GM18951 (cell line): ENCODE measurements around the gene PLD1.

Experiments used
- POLR2A ChIP-seq: IDR thresholded peaks from 4 replicates; pipeline ENCODE4 v1.6.1; 2011; ENCODE audit warnings: mild to moderate bottlenecking; ENCODE audit not compliant: insufficient read length, insufficient read depth; ENCODE audit errors: extremely low read depth
- in situ Hi-C: fragments of 300-500 bp; cut with MboI; formaldehyde crosslinking; loops from one replicate; pipeline ENCODE4 v1.12.0; 2022; ENCODE audit warnings: low sequenced_read_pairs, mixed read lengths, inconsistent platforms; ENCODE audit not compliant: unreplicated experiment

The PLD1 gene

DNA sequence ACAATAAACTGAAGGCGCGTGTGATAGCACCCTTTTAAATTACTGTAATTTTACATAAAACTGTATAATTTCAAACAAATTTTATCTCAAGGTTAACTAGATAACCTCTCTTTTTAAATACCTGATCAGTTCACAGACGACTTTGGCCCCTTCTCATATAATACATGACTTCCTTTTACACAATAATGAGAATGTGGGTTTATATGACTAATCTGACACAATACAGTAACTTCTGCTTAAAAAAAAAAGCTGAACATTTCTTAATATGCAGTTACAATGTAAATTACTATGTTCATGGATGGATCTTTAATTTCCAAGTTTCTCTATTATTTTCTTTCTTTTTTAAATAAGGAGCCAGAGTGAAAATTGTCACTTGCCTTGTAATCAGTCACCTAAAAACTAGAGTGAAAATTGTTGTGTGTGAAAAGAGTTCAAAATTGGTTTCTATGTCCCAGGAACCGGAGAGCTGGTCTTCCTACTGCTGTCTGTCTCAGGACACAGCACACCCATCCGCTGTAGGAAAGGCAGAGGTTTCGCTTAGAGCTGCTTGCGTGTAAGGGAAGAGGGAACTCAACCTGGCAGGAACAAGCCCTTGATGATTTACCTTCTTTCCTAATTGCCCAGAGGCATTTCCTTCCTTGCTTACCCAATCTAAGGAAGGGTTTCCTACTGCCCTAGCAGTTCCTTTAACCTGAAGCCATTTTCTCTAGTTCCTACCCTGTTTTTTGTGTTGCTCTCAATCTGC lies 33.3 kb downstream of the PLD1 start:
- TF ChIP-seq POLR2A = no peak
- in situ Hi-C loops = loop anchor here (10.0 kb wide), 1 partner anchor 132 kb away; no protein-coding TSS in a partner anchor

- in situ Hi-C loops = loop anchor here (10.0 kb wide), 1 partner anchor 132 kb away; no protein-coding TSS in a partner anchor
- no peak for TF ChIP-seq POLR2A
Measured at GRCh38 chr3:171776411-171776810, 33.9 kb downstream of the PLD1 start.

DNA sequence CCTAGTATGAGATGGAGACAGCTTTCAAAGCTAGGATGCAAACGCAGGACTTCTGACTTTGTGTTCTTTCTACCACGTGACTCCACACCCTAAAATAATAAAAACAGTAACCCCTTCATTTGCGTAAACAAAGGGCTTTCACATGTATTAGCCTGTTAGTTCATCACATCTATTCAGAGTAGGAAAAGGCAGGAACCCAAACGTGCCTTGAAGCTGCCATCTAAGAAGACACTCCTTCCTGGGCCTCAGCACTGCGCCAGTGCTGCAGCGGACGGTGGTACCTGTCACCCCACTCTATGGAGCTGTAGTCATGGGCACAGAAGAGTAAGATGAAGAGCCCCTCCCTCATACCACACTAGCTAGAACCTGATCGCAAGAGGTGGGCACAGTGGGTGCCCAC lies 34.3 kb downstream of the PLD1 start:
- in situ Hi-C loops = loop anchor here (10.0 kb wide), 1 partner anchor 131 kb away; no protein-coding TSS in a partner anchor
- no peak for TF ChIP-seq POLR2A

DNA sequence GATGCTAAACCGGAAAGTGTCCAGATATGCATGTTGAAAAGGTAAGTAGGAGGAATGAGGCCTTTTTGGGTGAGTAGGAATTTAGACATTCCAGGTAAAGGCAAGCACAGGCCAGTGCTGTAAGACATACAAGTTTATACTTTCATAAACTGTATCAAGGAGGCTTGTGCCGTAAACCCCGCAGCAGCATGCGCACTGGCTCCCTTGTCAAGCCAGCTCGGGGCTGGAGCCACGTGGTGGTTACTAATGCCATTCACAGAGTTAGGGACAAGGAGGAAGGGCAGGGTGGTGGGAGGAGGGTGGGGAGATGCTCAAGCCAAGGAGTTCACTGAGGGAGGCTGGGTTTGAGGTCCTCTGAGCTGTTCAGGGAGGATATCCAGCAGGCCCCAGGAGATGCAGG lies 35.8 kb downstream of the PLD1 start:
- no peak for TF ChIP-seq POLR2A
- in situ Hi-C loops = loop anchor here (10.0 kb wide), 1 partner anchor 130 kb away; no protein-coding TSS in a partner anchor

DNA sequence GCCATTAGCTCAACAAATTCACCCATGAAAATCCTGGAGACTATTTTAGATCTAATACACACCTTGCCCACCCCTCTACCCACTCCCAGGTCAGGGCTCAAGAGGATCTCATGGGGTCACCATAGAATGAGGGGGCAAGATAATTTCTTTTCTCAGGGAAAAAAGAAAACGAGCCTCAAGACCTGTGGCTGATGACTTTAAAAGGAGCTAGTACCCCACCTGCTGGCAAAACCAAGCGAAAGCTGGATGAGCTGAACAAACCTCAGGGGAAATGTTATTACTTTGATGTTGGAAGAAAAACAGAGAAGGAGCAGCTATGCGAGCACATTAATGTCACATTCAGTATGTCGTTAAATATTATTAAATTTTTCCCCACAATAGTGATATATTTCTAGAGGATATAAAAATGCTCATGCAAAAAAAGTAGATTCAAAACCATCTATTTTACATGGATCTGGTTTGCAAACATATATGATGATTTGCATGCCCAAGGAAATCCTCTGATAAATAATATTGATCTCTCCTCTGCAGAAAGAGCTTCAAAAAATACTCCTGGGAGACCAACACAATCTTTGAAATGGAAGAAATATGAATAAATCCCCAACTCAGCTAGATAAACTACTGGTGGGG lies 37.7 kb downstream of the PLD1 start:
- TF ChIP-seq POLR2A = no peak
- in situ Hi-C loops = loop anchor here (10.0 kb wide), 1 partner anchor 128 kb away; no protein-coding TSS in a partner anchor

DNA sequence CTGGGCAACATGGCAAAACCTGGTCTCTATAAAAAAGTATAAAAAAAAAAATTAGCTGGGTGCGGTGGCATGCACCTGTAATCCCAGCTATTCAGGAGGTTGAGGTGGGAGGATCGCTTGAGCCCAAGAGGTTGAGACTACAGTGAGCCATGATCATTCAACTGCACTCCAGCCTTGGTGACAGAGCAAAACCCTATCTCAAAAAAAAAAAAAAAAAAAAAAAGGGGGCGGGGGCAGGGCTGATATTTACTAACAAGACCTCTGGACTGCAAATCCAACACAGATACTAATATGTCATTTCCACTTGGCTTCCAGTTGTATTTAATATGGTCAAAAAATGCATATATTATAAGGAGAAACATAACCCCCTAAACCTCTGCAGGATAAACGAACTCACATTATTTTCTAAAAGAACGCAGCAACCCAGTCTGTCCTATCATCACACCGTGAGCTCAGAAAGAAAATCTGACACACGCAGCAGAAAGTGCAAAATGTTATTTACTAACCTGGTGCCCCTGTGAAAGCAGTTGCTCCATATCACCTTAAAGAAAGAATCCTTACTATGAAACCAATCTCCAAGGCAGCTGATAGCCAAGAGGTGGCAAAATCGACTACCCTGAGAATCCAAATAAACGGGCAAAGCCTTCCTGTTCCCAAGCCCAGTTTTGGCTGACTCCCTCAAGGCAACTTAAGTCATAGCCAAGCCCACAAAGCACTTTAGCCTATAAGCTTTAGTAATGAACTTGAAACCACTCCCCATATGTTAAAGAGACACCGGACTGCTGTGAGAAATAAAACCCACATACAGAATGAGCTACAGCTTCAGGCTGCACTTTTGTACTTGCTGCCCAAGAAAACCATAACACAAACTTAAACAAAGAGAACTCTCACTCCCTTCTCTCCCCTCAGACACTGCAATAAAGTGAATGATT lies 39.3 kb downstream of the PLD1 start:
- in situ Hi-C loops = loop anchor here (10.0 kb wide), 1 partner anchor 126 kb away; no protein-coding TSS in a partner anchor
- no peak for TF ChIP-seq POLR2A

DNA sequence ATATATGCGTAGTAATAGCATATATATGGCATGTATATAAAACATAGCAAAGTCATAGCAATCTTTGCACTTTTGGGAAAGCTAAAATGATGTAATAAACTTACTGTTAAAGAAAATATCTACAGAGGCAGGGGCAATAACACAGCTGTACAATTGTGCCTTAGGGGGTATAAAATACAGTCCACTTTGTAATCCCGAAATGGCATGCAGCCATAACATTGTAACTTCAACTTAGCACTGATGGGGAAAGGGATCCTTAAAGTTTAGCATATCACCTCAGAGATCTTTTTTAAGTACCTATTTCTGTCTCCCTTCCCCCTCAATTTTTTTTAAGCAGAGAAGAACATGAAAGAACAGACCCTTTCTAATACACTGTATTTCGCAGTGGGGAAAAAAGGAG lies 40.8 kb downstream of the PLD1 start:
- in situ Hi-C loops = no loop called here
- TF ChIP-seq POLR2A = no peak

DNA sequence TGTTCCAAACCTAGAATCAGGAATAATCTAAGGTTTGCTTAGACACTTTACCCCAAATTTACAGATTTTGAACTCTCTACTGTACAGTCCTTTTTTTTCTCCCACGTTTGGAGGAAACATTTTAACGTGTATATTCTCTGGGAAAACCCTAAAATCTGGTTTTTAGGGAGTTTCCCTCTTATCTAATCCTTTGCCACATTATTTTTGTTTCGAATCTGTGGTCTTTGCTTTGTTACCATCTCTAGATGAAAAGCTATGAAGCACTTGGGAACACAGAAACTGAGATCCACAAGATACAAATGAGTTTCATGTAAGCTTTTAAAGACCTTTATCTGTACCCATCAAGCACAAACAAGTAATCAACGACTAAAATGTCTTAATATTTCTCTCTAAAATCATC lies 41.3 kb downstream of the PLD1 start:
- no peak for TF ChIP-seq POLR2A
- in situ Hi-C loops = no loop called here

DNA sequence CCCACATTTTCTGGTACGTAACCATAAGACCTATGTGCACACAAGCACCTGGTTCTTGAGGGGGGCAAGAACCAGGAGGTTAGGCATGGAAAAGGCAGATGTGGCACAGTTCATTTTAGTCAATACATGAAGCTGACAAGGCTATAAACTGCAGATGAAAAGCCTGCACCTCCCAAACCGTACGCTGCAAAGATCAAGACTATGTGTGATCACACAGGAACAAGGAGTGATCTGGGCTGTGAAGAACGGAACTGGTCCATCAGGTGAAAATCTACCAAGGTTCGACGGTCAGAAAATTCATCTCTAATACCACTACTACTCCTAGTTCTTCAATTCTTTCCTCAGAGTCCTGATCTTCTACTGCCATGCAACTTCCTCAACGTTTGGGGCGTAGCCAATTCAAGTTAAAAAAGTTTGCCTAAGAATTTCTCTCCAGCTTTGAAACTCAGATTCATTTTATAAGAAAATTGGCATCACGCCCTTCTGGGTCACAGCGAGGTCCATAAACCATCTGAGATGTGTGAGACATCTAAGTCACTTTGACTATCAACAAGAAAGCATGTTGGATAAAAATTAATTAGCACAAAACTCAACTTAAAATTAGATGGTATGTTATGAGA lies 41.9 kb downstream of the PLD1 start:
- in situ Hi-C loops = no loop called here
- TF ChIP-seq POLR2A = no peak

DNA sequence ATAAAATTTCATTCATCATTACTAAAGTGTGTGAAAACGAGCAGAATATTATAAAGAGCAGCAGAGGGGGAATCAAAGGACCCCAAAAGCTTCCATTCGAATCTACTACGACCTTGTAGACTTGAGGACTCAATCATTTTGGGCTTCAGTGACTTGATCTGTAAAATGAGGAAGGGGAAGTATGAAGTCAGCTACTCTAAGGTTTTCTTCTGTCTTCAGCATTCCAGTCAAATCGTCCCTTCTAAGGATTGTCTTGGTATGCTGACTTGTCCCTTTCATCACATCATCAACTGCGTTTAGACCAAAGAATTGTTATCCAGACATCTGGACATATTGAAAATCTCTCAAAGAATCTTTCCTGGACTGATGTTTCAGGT lies 44.8 kb downstream of the PLD1 start:
- in situ Hi-C loops = no loop called here
- no peak for TF ChIP-seq POLR2A

- in situ Hi-C loops = no loop called here
- TF ChIP-seq POLR2A = no peak
Measured at GRCh38 chr3:171763392-171763791, 46.9 kb downstream of the PLD1 start.

DNA sequence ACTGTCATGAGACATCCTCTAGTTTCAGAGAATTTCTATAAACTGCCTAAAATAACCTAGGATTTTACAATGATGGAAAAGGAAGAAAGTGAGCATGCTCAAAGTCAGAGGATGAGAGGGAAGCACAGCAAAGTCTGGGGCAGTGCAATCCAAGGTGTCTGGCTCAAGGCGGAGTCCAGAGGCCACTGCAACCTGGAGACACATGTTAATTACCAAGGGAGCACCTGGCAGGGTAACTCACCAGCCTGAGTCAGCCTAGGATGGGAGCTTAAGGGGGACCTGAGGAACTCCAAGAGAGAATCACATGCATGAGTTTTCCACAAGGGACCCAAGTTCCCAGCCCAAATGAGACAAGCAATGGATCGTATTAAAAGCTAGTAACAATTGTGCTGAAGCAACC lies 49.8 kb downstream of the PLD1 start:
- in situ Hi-C loops = no loop called here
- no peak for TF ChIP-seq POLR2A

- in situ Hi-C loops = no loop called here
- TF ChIP-seq POLR2A = no peak
Measured at GRCh38 chr3:171758109-171758508, 52.2 kb downstream of the PLD1 start.
